Hematopoietic multipotent progenitor cell treated with erythropoietin and hydrocortisone succinate and interleukin-3 and kit ligand, for 4 days (in vitro differentiated cells): ENCODE measurements around the gene MOCS1.
"Not testable (repeated sequence)": the region's sequence is repeated elsewhere in the genome, so short reads cannot be mapped to it uniquely, and the experiment has no call there.

Source experiments
- DNase-seq: peaks from one replicate; pipeline ENCODE4 v3.0.0-alpha.2; 2015

The MOCS1 gene

GRCh38 chr6:39934131-39934757 lies at the start of gene MOCS1:
MOCS1 (minus strand) TSS chr6:39934462; CDS start chr6:39934417, 45 bp downstream.
- DNase-seq: peak; percentile 65

- DNase-seq: no peak
Observed at GRCh38 chr6:39984051-39984450, 49.8 kb upstream of the MOCS1 start.

- DNase-seq: no peak
Observed at GRCh38 chr6:39983193-39983592, 48.9 kb upstream of the MOCS1 start.

- DNase-seq: no peak
Observed at GRCh38 chr6:39982720-39983119, 48.5 kb upstream of the MOCS1 start.

- DNase-seq: peak; percentile 86
Observed at GRCh38 chr6:39980839-39981580, 46.7 kb upstream of the MOCS1 start.

- no peak for DNase-seq
Observed at GRCh38 chr6:39979461-39980328, 45.4 kb upstream of the MOCS1 start.

GRCh38 chr6:39978240-39978639 lies 44.0 kb upstream of the MOCS1 start:
- no peak for DNase-seq

GRCh38 chr6:39973661-39974060 lies 39.4 kb upstream of the MOCS1 start:
- DNase-seq: no peak

- not testable (repeated sequence) for DNase-seq
Observed at GRCh38 chr6:39972717-39973116, 38.5 kb upstream of the MOCS1 start.

GRCh38 chr6:39971131-39971530 lies 36.9 kb upstream of the MOCS1 start:
- DNase-seq: not testable (repeated sequence)

- no peak for DNase-seq
Observed at GRCh38 chr6:39965751-39966150, 31.5 kb upstream of the MOCS1 start.

GRCh38 chr6:39964530-39964929 lies 30.3 kb upstream of the MOCS1 start:
- DNase-seq: no peak

- DNase-seq: no peak
Observed at GRCh38 chr6:39964094-39964493, 29.8 kb upstream of the MOCS1 start.

- no peak for DNase-seq
Observed at GRCh38 chr6:39962831-39963230, 28.6 kb upstream of the MOCS1 start.

GRCh38 chr6:39961178-39961577 lies 26.9 kb upstream of the MOCS1 start:
- DNase-seq: no peak

- DNase-seq: no peak
Observed at GRCh38 chr6:39958947-39959346, 24.7 kb upstream of the MOCS1 start.

GRCh38 chr6:39956936-39957335 lies 22.7 kb upstream of the MOCS1 start:
- no peak for DNase-seq

GRCh38 chr6:39953076-39953618 lies 18.9 kb upstream of the MOCS1 start:
- DNase-seq: no peak

GRCh38 chr6:39952167-39952566 lies 17.9 kb upstream of the MOCS1 start:
- DNase-seq: no peak

GRCh38 chr6:39951716-39952115 lies 17.5 kb upstream of the MOCS1 start:
- DNase-seq: no peak

- no peak for DNase-seq
Observed at GRCh38 chr6:39951191-39951590, 16.9 kb upstream of the MOCS1 start.

- no peak for DNase-seq
Observed at GRCh38 chr6:39950125-39950720, 16.0 kb upstream of the MOCS1 start.
